ENCODE data around the gene APCDD1L.
"Not testable (repeated sequence)": the region's sequence is repeated elsewhere in the genome, so short reads cannot be mapped to it uniquely, and the experiment has no call there.

APCDD1L gene

GRCh38 chr20:58446960-58447265 is 68.3 kb downstream of the APCDD1L start:
- DNase-seq (ENCODE audit: extremely low read depth in 1 of 2, low read depth in 1 of 2) = no peak

- no peak for DNase-seq (ENCODE audit: extremely low read depth in 1 of 2, low read depth in 1 of 2)
Observed at GRCh38 chr20:58446264-58446959, 68.8 kb downstream of the APCDD1L start.

GRCh38 chr20:58444746-58445255 is 70.4 kb downstream of the APCDD1L start:
- DNase-seq (ENCODE audit: extremely low read depth in 1 of 2, low read depth in 1 of 2) = no peak

- no peak for DNase-seq (ENCODE audit: extremely low read depth in 1 of 2, low read depth in 1 of 2)
Observed at GRCh38 chr20:58441723-58442122, 73.5 kb downstream of the APCDD1L start.

GRCh38 chr20:58440021-58440767 is 75.0 kb downstream of the APCDD1L start:
- DNase-seq (ENCODE audit: extremely low read depth in 1 of 2, low read depth in 1 of 2) = no peak

- no peak for DNase-seq (ENCODE audit: extremely low read depth in 1 of 2, low read depth in 1 of 2)
Observed at GRCh38 chr20:58438970-58439808, 76.0 kb downstream of the APCDD1L start.

GRCh38 chr20:58436868-58437645 is 78.1 kb downstream of the APCDD1L start:
- DNase-seq (ENCODE audit: extremely low read depth in 1 of 2, low read depth in 1 of 2) = no peak

- DNase-seq (ENCODE audit: extremely low read depth in 1 of 2, low read depth in 1 of 2) = no peak
Observed at GRCh38 chr20:58435237-58435636, 80.0 kb downstream of the APCDD1L start.

GRCh38 chr20:58434326-58434725 is 80.9 kb downstream of the APCDD1L start:
- DNase-seq (ENCODE audit: extremely low read depth in 1 of 2, low read depth in 1 of 2) = no peak

GRCh38 chr20:58433759-58434158 is 81.4 kb downstream of the APCDD1L start:
- DNase-seq (ENCODE audit: extremely low read depth in 1 of 2, low read depth in 1 of 2) = no peak

- DNase-seq (ENCODE audit: extremely low read depth in 1 of 2, low read depth in 1 of 2) = no peak
Observed at GRCh38 chr20:58433029-58433647, 82.1 kb downstream of the APCDD1L start.

- no peak for DNase-seq (ENCODE audit: extremely low read depth in 1 of 2, low read depth in 1 of 2)
Observed at GRCh38 chr20:58432186-58432954, 82.8 kb downstream of the APCDD1L start.

- no peak for DNase-seq (ENCODE audit: extremely low read depth in 1 of 2, low read depth in 1 of 2)
Observed at GRCh38 chr20:58431134-58431533, 84.1 kb downstream of the APCDD1L start.

- no peak for DNase-seq (ENCODE audit: extremely low read depth in 1 of 2, low read depth in 1 of 2)
Observed at GRCh38 chr20:58429303-58429702, 85.9 kb downstream of the APCDD1L start.

GRCh38 chr20:58428364-58428763 is 86.8 kb downstream of the APCDD1L start:
- DNase-seq (ENCODE audit: extremely low read depth in 1 of 2, low read depth in 1 of 2) = no peak

GRCh38 chr20:58427571-58427970 is 87.6 kb downstream of the APCDD1L start:
- not testable (repeated sequence) for DNase-seq (ENCODE audit: extremely low read depth in 1 of 2, low read depth in 1 of 2)

GRCh38 chr20:58424218-58424969 is 90.8 kb downstream of the APCDD1L start:
- DNase-seq (ENCODE audit: extremely low read depth in 1 of 2, low read depth in 1 of 2) = no peak

GRCh38 chr20:58421497-58421850 is 93.7 kb downstream of the APCDD1L start:
- no peak for DNase-seq (ENCODE audit: extremely low read depth in 1 of 2, low read depth in 1 of 2)
